Activated CD4-positive, alpha-beta T cell treated with anti-CD3 and anti-CD28 coated beads, Interleukin-10, Interleukin-2, amounts not matched to agents 100 ng/mL and 50 ng/mL, durations not matched to agents 16 hours and 8 hours (primary cell): Measurements from ENCODE around the gene CBX6.
"Not testable (repeated sequence)": the region's sequence is repeated elsewhere in the genome, so short reads cannot be mapped to it uniquely, and the experiment has no call there.

ENCODE experiments used
- DNase-seq: peaks from one replicate; pipeline ENCODE4 v3.0.0-alpha.2; 2020

CBX6 gene

DNA sequence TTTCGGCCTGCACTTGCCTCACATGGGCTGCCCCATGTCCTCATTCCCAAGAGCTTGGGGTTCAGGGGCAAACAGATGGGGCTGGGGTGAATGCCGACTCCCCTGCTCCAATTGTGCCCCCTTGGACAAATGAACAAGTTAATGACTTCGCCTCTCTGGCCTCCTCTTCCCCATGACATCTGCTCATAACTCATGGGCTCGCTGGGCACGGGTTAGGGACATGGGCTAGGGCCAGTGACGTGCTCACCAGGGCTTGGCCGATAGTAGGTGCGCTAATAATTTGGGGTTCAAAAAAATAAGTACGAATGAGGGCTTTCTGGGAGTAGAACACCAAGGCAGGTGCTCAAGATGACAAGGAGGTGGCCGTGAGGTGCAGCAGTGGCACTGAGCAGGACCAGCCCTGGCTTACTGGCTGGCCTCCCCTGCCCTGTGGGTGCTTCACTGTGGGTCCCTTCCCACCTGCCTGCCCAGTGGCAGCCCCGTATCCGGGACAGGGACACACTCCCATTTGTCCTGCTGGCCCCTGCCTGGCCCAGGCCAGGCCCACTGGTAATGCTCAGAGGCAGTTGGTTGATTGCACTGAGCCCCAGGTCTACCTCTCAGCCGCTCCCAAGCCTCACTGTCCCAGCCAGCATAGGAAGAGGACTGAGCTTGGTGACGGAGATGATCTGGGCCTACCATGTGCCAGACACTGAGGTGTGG, 12.3 kb downstream of the CBX6 start:
- DNase-seq = no peak

DNA sequence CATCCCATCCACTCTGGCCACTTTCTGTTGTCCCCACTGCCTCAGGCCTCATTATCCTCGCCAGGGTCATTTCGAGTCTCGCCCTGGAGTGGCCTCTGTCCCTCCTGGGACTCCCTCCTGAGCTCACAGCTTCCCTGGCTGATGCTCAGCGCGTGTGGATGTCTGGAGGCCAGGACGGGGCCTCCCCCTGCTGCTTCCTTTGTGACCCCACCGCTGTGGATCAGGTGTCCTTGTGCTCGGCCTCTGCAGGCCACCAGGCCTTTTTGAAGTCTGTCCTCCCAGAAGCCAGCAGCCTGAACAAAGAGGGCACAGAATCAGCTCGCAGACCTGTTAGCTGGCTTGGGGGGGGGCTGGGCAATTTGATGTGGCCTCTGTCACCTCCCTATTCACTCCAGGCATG, 13.5 kb downstream of the CBX6 start:
- DNase-seq = no peak

DNA sequence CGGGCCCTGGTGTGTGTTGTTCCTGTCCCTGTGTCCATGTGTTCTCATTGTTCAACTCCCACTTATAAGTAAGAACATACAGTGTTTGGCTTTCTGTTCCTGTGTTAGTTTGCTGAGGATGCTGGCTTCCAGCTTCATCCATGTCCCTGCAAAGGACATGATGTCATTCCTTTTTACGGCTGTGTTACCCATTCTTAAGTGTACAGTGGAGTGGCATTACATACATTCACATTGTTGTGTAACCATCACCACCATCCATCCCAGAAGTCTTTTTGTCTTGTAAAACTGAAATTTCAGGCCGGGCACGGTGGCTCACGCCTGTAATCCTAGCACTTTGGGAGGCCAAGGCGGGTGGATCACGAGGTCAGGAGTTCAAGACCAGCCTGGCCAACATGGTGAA, 17.5 kb downstream of the CBX6 start:
- DNase-seq = not testable (repeated sequence)

- DNase-seq = not testable (repeated sequence)
Measured at GRCh38 chr22:38853883-38854282, 18.1 kb downstream of the CBX6 start.

GRCh38 chr22:38853196-38853651, 18.8 kb downstream of the CBX6 start:
- no peak for DNase-seq

DNA sequence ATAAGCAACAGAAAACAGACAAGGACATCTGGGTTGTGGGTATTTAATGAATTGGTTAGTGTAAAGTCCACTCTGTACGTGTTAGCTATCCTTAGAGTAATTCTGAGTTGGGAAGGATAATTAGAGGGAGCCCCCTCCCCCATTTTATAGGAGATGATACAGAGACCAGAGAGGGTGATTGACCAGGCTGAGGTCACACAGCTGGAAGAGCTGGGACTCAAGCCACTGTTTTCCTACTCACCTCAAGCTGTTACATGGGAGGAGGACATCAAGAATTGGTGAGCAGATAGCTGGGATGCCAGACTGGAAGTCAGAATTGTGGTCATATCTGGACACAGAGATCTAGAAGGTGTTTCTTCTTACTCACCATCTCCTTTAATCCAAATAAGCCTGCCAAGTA, 19.5 kb downstream of the CBX6 start:
- DNase-seq = no peak

GRCh38 chr22:38850941-38851849, 20.8 kb downstream of the CBX6 start:
- no peak for DNase-seq

- no peak for DNase-seq
Measured at GRCh38 chr22:38850399-38850798, 21.6 kb downstream of the CBX6 start.

GRCh38 chr22:38849811-38850210, 22.2 kb downstream of the CBX6 start:
- DNase-seq = no peak

DNA sequence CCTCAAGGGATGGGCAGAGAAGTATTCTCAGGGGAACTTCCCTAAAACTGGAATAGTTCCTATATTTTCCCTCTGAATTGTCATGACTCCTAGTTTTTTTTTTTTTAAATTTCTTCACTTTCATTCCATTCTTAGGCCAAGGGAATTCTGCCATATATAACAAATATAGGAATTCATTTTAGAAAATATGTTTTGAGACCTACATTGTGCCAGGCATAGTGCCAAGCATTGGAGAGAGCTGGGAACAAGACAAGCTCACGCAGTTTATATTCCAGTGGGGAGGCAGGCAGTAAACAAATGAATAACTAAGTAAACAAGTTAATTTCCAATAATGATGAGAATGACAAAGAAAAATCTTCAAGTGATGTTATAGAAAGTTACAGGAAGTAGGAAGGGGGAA, 25.6 kb downstream of the CBX6 start:
- no peak for DNase-seq

- no peak for DNase-seq
Measured at GRCh38 chr22:38845004-38845740, 26.8 kb downstream of the CBX6 start.

GRCh38 chr22:38844315-38845003, 27.6 kb downstream of the CBX6 start:
- no peak for DNase-seq

GRCh38 chr22:38843657-38844314, 28.2 kb downstream of the CBX6 start, which contains the start of gene NPTXR:
NPTXR (minus strand) TSS chr22:38844028.
- no peak for DNase-seq

GRCh38 chr22:38843201-38843656, 28.8 kb downstream of the CBX6 start:
- DNase-seq = peak; percentile 67

DNA sequence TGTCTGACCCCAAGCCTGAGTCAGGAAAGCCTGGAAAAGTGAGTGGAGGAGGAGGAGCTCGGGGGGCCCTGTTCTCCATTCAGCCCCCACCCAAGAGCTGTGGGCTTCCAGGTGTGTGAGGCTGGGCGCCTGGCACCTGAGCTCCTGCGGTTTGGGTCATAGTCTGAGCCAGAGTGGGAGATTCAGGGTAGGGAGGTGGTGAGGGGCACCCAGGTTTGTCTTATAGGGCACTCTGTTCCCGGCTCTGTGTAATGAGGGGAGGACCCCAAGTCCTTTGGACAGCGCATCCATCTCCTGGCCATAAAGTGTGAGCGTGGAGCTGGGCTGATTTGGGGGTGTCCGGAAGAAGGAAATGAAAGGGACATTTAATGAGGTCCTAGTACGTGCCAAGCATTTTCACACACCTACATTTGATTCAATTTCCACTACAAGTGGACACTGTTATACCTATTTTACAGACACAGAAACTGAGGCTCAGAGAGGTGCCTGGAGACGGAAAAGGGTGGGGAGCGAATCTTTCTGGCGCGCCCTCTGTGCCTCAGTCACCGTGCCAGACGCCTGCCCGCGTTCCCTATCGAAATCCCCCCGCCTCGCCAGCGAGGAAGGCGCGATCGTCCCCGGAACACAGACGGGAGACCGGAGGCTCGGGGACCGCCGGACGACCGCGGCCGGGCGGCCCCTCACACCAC, 29.4 kb downstream of the CBX6 start:
- DNase-seq = no peak

- DNase-seq = no peak
Measured at GRCh38 chr22:38841635-38842034, 30.4 kb downstream of the CBX6 start.

DNA sequence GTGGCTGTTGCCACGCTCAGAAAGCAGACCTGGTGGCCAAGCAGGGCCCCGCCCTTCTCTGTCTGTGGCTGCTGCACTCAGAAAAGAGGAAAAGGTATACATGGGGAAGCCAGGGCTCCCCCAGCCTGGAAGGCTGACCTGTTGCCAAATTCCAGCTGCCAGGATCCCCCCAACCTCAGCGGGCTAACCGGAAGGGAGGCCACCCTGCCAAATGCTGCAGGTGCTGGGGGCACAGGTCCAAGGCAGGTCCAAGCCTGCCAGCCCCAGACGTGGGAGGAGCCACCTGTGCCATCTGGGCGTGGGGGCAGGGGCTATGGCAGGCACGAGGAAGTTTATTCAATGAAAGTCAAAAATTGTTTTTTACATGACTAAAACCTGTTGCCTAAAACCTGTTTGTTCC, 30.8 kb downstream of the CBX6 start:
- no peak for DNase-seq

DNA sequence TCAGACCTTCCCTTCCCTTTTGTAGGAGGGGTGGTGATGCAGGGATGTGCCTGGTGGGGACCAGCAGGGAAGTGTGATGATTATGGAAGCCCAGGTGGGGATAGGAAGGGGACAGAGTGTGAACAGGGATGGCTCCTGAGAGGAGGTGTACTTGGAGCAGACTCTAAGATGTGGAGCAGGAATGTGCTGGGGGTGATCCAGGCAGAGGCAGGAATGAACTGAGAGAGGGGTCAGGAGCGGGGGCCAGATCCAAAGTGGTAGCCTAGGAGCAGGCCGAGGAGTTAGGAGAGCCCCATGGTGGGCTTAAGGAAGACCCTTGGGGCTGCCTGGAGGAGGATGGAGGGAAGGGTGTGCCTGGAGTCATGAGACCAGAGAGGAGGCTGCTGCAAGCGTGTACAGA, 31.9 kb downstream of the CBX6 start:
- DNase-seq = no peak

DNA sequence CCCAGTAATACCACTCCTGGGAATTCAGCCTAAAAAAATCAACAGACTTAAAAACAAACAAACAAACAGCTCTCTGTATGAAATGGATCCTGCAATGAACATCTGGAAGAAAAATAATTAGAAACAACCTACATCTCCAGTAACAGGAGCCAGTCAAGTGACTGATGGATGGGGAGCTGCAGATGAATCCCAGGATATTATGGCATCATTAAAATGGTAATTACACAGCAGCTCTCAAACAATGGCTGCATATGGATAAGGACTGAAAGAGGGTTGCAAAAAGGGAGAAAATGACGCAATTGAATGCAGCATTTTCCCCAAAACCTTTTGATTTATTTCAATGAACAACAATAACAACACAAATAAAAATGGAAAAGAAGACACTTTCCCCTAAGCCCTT, 32.3 kb downstream of the CBX6 start:
- DNase-seq = no peak

DNA sequence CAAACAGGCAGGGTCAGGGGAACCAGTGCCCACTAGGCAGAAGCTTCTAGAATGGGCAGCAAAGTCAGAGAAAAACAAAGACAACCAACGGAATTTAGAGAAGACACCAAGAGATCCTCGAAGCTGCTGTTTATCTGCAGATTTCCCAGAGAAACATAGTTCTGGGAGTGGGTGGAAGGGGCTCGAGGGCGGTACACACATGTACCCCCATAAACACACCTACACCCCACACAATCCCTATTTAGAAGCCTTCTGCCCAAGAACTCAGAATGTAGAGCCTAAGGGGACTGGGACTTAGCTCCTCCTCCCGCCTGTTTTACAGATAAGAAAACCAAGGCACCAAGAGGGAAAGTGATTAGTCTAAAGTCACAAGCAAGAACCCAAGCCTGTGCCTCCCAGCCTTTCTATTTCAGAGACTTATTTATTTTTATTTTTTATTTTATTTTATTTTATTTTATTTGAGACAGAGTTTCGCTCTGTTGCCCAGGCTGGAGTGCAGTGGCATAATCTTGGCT, 34.5 kb downstream of the CBX6 start:
- DNase-seq = no peak

GRCh38 chr22:38835888-38836301, 36.1 kb downstream of the CBX6 start:
- no peak for DNase-seq
